ENCODE results near the gene JPH2.

JPH2 gene

GRCh38 chr20:44073011-44073674 is 113.8 kb downstream of the JPH2 start:
- no peak for DNase-seq

- no peak for DNase-seq
Observed at GRCh38 chr20:44072384-44072783, 114.6 kb downstream of the JPH2 start.

GRCh38 chr20:44071526-44072111 is 115.4 kb downstream of the JPH2 start:
- DNase-seq = no peak

- DNase-seq = no peak
Observed at GRCh38 chr20:44071057-44071456, 115.9 kb downstream of the JPH2 start.

GRCh38 chr20:44070139-44070900 is 116.7 kb downstream of the JPH2 start:
- peak; percentile 51 for DNase-seq

- DNase-seq = peak; percentile 70
Observed at GRCh38 chr20:44069203-44070011, 117.6 kb downstream of the JPH2 start.

- peak; percentile 20 for DNase-seq
Observed at GRCh38 chr20:44068316-44069201, 118.4 kb downstream of the JPH2 start.

- DNase-seq = no peak
Observed at GRCh38 chr20:44067650-44068081, 119.3 kb downstream of the JPH2 start.

GRCh38 chr20:44066645-44067606 is 120.1 kb downstream of the JPH2 start:
- DNase-seq = no peak

- DNase-seq = no peak
Observed at GRCh38 chr20:44065401-44066340, 121.3 kb downstream of the JPH2 start.

GRCh38 chr20:44064501-44065400 is 122.2 kb downstream of the JPH2 start:
- DNase-seq = no peak

Measured in activated CD4-positive, alpha-beta T cell treated with anti-CD3 and anti-CD28 coated beads, Interleukin-2, amount 50 U/mL, for 1 hour (primary cell).